Loucy (cell line): ENCODE measurements around the gene HELZ.

ENCODE experiments used
- EZH2phosphoT487 ChIP-seq: fragments of 200-600 bp; IDR thresholded peaks from 2 replicates; pipeline ENCODE4 v1.6.1; 2018; ENCODE audit warnings: antibody characterized with exemption, mild to moderate bottlenecking, moderate library complexity, borderline replicate concordance
- TF ChIP-seq, protein P1 (sequence below): fragments of 200-600 bp; sonication (generic); conservative IDR thresholded peaks from 2 replicates; pipeline ENCODE4 v1.5.1; 2014; ENCODE audit warnings: mild to moderate bottlenecking, antibody characterized with exemption, low read length

- TF ChIP-seq, protein P1, sequence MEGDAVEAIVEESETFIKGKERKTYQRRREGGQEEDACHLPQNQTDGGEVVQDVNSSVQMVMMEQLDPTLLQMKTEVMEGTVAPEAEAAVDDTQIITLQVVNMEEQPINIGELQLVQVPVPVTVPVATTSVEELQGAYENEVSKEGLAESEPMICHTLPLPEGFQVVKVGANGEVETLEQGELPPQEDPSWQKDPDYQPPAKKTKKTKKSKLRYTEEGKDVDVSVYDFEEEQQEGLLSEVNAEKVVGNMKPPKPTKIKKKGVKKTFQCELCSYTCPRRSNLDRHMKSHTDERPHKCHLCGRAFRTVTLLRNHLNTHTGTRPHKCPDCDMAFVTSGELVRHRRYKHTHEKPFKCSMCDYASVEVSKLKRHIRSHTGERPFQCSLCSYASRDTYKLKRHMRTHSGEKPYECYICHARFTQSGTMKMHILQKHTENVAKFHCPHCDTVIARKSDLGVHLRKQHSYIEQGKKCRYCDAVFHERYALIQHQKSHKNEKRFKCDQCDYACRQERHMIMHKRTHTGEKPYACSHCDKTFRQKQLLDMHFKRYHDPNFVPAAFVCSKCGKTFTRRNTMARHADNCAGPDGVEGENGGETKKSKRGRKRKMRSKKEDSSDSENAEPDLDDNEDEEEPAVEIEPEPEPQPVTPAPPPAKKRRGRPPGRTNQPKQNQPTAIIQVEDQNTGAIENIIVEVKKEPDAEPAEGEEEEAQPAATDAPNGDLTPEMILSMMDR: no peak
- TF ChIP-seq EZH2phosphoT487: no peak
These were observed 219.7 kb downstream of the HELZ start for GRCh38 chr17:67025216-67025792.
